Stimulated activated CD8-positive, alpha-beta memory T cell treated with anti-CD3 and anti-CD28 coated beads, Interleukin-12 subunit alpha, Interleukin-12 subunit beta, amount 100 ng/mL, for 24 hours (primary cell): ENCODE data around the gene CNKSR1.

ENCODE experiments used
- DNase-seq: peaks from one replicate; pipeline ENCODE4 v3.0.0-alpha.2; 2020; ENCODE audit errors: extremely low read depth

Gene CNKSR1

GRCh38 chr1:26177182-26177684 is at the start of gene CNKSR1:
Gene CNKSR1 (plus strand): TSS chr1:26177491. CDS start chr1:26177548, 57 bp downstream.
- no peak for DNase-seq

- DNase-seq: no peak
Measured at GRCh38 chr1:26129778-26130177, 47.5 kb upstream of the CNKSR1 start.

GRCh38 chr1:26130695-26131094 is 46.6 kb upstream of the CNKSR1 start:
- no peak for DNase-seq

- no peak for DNase-seq
Measured at GRCh38 chr1:26132128-26132833, 45.0 kb upstream of the CNKSR1 start.

- DNase-seq: no peak
Measured at GRCh38 chr1:26132834-26133167, 44.5 kb upstream of the CNKSR1 start.

- DNase-seq: no peak
Measured at GRCh38 chr1:26134466-26134865, 42.8 kb upstream of the CNKSR1 start.

GRCh38 chr1:26138974-26139558 is 38.2 kb upstream of the CNKSR1 start:
- no peak for DNase-seq

GRCh38 chr1:26142159-26142558 is 35.1 kb upstream of the CNKSR1 start:
- DNase-seq: no peak

GRCh38 chr1:26145041-26145959 is 32.0 kb upstream of the CNKSR1 start:
- peak; percentile 30 for DNase-seq

GRCh38 chr1:26145960-26146294 is 31.4 kb upstream of the CNKSR1 start:
- no peak for DNase-seq

- DNase-seq: no peak
Measured at GRCh38 chr1:26148887-26149286, 28.4 kb upstream of the CNKSR1 start.

- no peak for DNase-seq
Measured at GRCh38 chr1:26153966-26154532, 23.2 kb upstream of the CNKSR1 start.

GRCh38 chr1:26154750-26155149 is 22.5 kb upstream of the CNKSR1 start:
- DNase-seq: no peak

- DNase-seq: no peak
Measured at GRCh38 chr1:26155370-26156284, 21.7 kb upstream of the CNKSR1 start.

GRCh38 chr1:26156285-26157038 is 20.8 kb upstream of the CNKSR1 start:
- DNase-seq: no peak

- DNase-seq: no peak
Measured at GRCh38 chr1:26158271-26158907, 18.9 kb upstream of the CNKSR1 start.

- no peak for DNase-seq
Measured at GRCh38 chr1:26158908-26159742, 18.2 kb upstream of the CNKSR1 start, which contains the start of gene FAM110D. Gene FAM110D (plus strand): TSS chr1:26159079. CDS start chr1:26161292, 2,213 bp downstream.

- DNase-seq: no peak
Measured at GRCh38 chr1:26159743-26160039, 17.6 kb upstream of the CNKSR1 start.
